K562 (cell line): Measurements from ENCODE around the gene UBXN4. TPM values are rescaled to one million over a fixed set of nuclear protein-coding genes. Genes with fewer than 3 reads are reported as not detected.

Experiments
- SRSF9 ChIP-seq: fragments of 200-400 bp; formaldehyde crosslinking; IDR thresholded peaks from 2 replicates; pipeline ENCODE4 v1.6.1; 2017; ENCODE audit warnings: low read depth, low read length, borderline replicate concordance
- ZBTB1 ChIP-seq: sonication (generic); formaldehyde crosslinking; IDR thresholded peaks from 2 replicates; pipeline ENCODE4 v1.8.1; 2023; ENCODE audit warnings: missing genetic modification reagents, low read depth, mild to moderate bottlenecking, borderline replicate concordance
- ZNF121 ChIP-seq: sonication (generic); formaldehyde crosslinking; conservative IDR thresholded peaks from 2 replicates; pipeline ENCODE4 v1.8.0; 2022; ENCODE audit warnings: missing genetic modification reagents
- polyA plus RNA-seq, 8 experiments: library from polyadenylated mRNA; depleted of rRNA in 4 of 8; stranded (reverse) in 5 of 8; unstranded in 3 of 8; fragments of >200 nt; fragmentation: Nextera tagmentation in 2 of 8; fragmentation: Illumina TruSeq in 1 of 8; extraction: Ambion mirVana in 2 of 8; extraction: Trizol in 1 of 8; gene quantifications; 2 replicates each; pipeline versions ENCODE4 v1.2.1 to v1.2.3, GENCODE V29; 2011 to 2014; ENCODE audit warnings: inconsistent platforms in 1 of 8, missing spikeins in 1 of 8
- total RNA-seq, 7 experiments: library from RNA; depleted of rRNA in 6 of 7; stranded (reverse); fragments of >200 nt in 6 of 7; fragmentation: Illumina TruSeq in 2 of 7; extraction: Trizol in 2 of 7; gene quantifications; 2 replicates each; pipeline versions ENCODE4 v1.2.1 to v1.2.3, GENCODE V29; 2011 to 2021; ENCODE audit warnings: low replicate concordance in 1 of 7
- TF ChIP-seq, protein P1 (sequence below): fragments of 250-450 bp; sonication (Bioruptor Pico); IDR thresholded peaks from 2 replicates; pipeline ENCODE4 v1.4.0; 2020; ENCODE audit warnings: mild to moderate bottlenecking, moderate library complexity, borderline replicate concordance
- TF ChIP-seq, protein P2 (sequence below): fragments of 450-650 bp; IDR thresholded peaks from 2 replicates; pipeline ENCODE4 v1.6.1; 2016; ENCODE audit warnings: mild to moderate bottlenecking, moderate library complexity

The UBXN4 gene
- total and polyA plus RNA-seq, 9 of the 15 experiments (the other 6 are each of a cell fraction or from before 2014, with no cell fraction given), result 30.4 to 127 (median 55.3) TPM

GRCh38 chr2:135741395-135742324 lies at the start of gene UBXN4 (continued):
- TF ChIP-seq, protein P1, sequence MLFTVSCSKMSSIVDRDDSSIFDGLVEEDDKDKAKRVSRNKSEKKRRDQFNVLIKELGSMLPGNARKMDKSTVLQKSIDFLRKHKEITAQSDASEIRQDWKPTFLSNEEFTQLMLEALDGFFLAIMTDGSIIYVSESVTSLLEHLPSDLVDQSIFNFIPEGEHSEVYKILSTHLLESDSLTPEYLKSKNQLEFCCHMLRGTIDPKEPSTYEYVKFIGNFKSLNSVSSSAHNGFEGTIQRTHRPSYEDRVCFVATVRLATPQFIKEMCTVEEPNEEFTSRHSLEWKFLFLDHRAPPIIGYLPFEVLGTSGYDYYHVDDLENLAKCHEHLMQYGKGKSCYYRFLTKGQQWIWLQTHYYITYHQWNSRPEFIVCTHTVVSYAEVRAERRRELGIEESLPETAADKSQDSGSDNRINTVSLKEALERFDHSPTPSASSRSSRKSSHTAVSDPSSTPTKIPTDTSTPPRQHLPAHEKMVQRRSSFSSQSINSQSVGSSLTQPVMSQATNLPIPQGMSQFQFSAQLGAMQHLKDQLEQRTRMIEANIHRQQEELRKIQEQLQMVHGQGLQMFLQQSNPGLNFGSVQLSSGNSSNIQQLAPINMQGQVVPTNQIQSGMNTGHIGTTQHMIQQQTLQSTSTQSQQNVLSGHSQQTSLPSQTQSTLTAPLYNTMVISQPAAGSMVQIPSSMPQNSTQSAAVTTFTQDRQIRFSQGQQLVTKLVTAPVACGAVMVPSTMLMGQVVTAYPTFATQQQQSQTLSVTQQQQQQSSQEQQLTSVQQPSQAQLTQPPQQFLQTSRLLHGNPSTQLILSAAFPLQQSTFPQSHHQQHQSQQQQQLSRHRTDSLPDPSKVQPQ (CRISPR knock-in tag), result no peak
- TF ChIP-seq SRSF9 (no peak), ZNF121 (CRISPR knock-in tag) (no peak), ZBTB1 (CRISPR knock-in tag) (no peak; the same call in 1 of the 2 replicates)
- TF ChIP-seq, protein P2, sequence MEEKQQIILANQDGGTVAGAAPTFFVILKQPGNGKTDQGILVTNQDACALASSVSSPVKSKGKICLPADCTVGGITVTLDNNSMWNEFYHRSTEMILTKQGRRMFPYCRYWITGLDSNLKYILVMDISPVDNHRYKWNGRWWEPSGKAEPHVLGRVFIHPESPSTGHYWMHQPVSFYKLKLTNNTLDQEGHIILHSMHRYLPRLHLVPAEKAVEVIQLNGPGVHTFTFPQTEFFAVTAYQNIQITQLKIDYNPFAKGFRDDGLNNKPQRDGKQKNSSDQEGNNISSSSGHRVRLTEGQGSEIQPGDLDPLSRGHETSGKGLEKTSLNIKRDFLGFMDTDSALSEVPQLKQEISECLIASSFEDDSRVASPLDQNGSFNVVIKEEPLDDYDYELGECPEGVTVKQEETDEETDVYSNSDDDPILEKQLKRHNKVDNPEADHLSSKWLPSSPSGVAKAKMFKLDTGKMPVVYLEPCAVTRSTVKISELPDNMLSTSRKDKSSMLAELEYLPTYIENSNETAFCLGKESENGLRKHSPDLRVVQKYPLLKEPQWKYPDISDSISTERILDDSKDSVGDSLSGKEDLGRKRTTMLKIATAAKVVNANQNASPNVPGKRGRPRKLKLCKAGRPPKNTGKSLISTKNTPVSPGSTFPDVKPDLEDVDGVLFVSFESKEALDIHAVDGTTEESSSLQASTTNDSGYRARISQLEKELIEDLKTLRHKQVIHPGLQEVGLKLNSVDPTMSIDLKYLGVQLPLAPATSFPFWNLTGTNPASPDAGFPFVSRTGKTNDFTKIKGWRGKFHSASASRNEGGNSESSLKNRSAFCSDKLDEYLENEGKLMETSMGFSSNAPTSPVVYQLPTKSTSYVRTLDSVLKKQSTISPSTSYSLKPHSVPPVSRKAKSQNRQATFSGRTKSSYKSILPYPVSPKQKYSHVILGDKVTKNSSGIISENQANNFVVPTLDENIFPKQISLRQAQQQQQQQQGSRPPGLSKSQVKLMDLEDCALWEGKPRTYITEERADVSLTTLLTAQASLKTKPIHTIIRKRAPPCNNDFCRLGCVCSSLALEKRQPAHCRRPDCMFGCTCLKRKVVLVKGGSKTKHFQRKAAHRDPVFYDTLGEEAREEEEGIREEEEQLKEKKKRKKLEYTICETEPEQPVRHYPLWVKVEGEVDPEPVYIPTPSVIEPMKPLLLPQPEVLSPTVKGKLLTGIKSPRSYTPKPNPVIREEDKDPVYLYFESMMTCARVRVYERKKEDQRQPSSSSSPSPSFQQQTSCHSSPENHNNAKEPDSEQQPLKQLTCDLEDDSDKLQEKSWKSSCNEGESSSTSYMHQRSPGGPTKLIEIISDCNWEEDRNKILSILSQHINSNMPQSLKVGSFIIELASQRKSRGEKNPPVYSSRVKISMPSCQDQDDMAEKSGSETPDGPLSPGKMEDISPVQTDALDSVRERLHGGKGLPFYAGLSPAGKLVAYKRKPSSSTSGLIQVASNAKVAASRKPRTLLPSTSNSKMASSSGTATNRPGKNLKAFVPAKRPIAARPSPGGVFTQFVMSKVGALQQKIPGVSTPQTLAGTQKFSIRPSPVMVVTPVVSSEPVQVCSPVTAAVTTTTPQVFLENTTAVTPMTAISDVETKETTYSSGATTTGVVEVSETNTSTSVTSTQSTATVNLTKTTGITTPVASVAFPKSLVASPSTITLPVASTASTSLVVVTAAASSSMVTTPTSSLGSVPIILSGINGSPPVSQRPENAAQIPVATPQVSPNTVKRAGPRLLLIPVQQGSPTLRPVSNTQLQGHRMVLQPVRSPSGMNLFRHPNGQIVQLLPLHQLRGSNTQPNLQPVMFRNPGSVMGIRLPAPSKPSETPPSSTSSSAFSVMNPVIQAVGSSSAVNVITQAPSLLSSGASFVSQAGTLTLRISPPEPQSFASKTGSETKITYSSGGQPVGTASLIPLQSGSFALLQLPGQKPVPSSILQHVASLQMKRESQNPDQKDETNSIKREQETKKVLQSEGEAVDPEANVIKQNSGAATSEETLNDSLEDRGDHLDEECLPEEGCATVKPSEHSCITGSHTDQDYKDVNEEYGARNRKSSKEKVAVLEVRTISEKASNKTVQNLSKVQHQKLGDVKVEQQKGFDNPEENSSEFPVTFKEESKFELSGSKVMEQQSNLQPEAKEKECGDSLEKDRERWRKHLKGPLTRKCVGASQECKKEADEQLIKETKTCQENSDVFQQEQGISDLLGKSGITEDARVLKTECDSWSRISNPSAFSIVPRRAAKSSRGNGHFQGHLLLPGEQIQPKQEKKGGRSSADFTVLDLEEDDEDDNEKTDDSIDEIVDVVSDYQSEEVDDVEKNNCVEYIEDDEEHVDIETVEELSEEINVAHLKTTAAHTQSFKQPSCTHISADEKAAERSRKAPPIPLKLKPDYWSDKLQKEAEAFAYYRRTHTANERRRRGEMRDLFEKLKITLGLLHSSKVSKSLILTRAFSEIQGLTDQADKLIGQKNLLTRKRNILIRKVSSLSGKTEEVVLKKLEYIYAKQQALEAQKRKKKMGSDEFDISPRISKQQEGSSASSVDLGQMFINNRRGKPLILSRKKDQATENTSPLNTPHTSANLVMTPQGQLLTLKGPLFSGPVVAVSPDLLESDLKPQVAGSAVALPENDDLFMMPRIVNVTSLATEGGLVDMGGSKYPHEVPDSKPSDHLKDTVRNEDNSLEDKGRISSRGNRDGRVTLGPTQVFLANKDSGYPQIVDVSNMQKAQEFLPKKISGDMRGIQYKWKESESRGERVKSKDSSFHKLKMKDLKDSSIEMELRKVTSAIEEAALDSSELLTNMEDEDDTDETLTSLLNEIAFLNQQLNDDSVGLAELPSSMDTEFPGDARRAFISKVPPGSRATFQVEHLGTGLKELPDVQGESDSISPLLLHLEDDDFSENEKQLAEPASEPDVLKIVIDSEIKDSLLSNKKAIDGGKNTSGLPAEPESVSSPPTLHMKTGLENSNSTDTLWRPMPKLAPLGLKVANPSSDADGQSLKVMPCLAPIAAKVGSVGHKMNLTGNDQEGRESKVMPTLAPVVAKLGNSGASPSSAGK, result no peak
